NCI-H2227 (cell line): ENCODE results near the gene CENPU.
"Not testable (repeated sequence)": the region's sequence is repeated elsewhere in the genome, so short reads cannot be mapped to it uniquely, and the experiment has no call there.

Experiments
- DNase-seq: peaks from one replicate; lab custom pipeline; 2025; ENCODE audit not compliant: unreplicated experiment; lab: John Stamatoyannopoulos, UW

CENPU gene

DNA sequence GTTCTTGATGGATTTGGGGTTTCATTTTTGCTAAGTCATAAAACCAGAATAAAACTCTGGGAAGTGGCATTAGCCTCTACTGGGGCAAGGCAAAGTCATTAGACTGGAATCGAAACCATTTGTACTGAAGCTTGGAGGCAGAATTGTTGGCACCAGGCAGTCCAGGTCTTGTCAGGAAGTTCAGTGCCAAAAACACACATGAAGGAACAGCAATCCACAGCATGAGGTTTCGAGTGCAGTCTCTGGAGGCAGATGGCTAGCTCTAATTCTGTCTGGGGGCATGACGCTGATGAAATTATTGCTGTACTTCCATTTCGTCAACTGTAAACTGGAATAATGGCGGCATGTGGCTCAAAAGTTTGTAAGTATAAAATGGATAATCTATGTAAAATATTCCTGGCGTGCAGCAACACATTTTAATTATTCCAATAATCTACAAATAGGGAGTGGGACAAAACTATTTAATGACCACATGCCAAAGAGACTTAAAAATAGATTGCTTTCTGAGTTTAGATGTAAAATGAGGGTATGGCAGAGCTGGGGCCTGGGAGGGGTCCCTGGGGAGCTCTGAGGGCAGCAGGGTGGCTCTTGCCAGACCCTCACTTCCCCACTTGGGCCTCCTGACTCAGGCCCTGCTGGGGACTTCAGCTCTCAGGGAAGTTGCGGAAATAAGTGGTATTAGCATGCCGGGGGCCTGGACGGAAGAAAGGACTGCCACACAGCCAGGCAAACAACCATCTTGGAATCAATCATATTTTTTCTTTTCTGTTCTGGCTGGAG, 18.8 kb upstream of the CENPU start:
- DNase-seq, result no peak

GRCh38 chr4:184751585-184751956, 17.7 kb upstream of the CENPU start:
- no peak for DNase-seq

- DNase-seq, result no peak
Observed at GRCh38 chr4:184750926-184751584, 17.2 kb upstream of the CENPU start.

- DNase-seq, result no peak
Observed at GRCh38 chr4:184748251-184748652, 14.4 kb upstream of the CENPU start.

GRCh38 chr4:184747034-184747830, 13.3 kb upstream of the CENPU start:
- no peak for DNase-seq

DNA sequence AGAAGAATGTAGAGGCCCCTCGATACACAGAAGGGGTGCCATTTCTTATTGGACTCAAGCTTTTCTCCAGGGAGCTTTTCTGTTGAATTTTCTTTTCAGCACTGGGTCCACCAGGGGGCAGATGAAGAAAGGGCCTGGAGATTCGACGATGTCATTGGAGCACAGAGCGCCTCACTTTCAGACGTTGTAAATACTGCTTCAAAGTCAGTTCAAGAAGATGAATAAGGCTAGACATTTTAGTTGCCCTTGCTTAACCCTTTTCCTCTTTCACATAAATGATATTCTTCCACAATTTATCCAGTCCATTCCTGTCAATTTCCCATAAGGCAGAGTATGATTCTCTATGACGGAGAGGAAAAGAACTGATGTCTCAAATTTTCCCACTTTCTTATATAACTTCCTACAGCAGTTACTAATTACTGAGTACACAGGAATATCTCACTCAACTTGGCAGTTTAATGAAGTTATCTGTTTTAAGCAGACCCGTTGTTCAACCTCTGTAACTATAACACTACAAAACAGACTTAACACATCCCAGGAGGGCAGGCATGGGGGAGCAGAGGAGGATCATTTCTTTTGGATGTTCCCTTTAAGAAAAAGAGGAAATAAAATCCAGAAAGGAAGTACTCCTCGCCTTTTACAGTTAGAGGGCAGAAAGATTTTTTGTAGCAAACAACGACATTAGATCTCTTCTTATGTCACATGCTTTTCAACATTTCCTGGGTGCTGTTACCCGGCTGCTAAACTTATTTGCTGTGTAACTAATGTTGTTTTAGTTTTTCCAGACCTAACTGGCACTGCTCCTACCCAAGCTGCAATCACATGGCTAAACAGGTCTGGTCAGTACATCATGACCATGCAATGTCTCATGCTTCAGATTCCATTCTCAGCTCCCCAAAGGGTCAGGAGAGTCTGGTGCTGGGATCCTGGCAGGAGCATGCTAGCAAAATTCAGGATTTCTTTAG, 12.2 kb upstream of the CENPU start:
- peak; percentile 68 for DNase-seq

DNA sequence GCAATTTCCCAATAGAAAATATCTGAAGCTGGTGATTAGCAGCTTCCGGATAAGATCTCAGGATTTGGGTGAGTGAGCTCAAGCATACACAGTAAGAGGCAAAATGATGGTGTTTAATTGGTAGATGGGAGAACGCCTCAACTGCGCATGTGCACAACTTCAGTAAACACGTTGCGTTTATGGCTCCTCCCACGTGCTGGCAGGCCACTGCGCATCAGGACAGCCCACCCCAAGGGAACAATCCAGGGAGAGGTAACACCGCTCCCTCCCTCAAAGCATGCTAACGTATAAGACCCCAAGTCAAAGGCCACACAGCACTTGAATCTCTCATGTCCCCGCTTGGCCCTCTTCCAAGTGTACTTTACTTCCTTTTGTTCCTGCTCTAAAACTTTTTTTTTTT, 10.3 kb upstream of the CENPU start:
- no peak for DNase-seq

DNA sequence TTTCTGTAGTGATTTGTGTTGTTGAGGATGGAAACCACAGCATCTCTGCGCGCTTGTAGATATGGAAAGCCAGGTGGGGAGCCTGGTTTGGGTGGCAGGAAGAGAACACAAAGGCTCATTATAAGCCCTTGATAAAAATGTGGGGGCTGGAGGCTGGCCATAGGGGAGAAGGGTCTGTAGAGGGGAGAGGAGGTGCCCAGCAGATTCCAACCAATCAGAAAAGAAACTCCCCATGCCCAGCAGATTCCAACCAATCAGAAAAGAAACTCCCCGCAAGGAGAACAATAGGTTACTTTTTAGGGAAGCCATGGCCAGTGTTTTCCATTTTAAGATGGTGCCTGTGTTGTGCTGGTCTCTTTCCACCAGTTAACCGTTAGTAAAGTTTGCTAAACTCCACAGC, 9.8 kb upstream of the CENPU start:
- DNase-seq, result no peak

DNA sequence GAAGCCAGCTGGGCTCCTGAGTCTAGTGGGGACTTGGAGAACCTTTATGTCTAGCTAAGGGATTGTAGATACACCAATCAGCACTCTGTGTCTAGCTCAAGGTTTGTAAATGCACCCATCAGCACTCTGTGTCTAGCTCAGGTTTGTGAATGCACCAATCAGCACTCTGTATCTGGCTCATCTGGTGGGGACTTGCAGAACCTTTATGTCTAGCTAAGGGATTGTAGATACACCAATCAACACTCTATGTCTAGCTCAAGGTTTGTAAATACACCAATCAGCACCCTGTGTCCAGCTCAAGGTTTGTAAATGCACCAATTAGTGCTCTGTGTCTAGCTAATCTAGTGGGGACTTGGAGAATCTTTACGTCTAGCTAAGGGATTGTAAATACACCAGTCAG, 7.8 kb upstream of the CENPU start:
- not testable (repeated sequence) for DNase-seq

DNA sequence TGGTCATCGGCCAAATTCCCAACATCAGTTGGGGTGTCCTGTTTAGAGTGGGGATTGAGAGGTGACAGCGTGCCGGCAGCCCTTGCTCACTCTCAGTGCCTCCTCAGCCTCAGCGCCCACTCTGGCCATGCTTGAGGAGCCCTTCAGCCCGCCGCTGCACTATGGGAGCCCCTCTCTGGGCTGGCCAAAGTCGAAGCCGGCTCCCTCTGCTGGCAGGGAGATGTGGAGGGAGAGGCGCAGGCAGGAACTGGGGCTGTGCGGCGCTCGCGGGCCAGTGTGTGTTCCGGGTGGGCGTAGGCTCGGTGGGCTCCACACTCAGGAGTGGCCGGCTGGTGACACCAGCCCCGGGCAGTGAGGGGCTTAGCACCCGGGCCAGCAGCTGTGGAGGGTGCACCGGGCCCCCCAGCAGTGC, 7.1 kb upstream of the CENPU start:
- no peak for DNase-seq

GRCh38 chr4:184739575-184739974, 5.7 kb upstream of the CENPU start:
- DNase-seq, result not testable (repeated sequence)

- DNase-seq, result no peak
Observed at GRCh38 chr4:184734758-184735157, 862 bp upstream of the CENPU start.

GRCh38 chr4:184732126-184732525, 1.8 kb downstream of the CENPU start:
- DNase-seq, result no peak

DNA sequence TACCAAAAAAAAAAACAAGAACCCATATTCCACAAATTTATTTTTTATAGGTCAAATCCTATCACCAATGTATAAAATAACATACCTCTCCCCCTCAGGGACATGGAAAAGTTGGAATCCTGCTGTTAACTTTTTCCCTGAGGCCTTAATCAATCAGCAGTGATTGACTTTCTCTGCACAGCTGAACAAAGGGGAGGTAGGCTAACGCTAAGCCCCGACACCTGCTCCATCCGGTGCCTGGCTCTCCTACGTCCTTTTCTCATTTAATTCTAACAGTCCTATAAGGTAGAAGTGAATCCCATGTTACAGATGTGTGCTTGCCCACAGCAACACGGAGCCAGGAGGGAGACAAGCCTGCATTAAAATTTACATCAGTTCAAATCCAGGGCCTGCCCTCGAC, 2.8 kb downstream of the CENPU start:
- DNase-seq, result no peak

GRCh38 chr4:184729946-184730345, 4.0 kb downstream of the CENPU start:
- DNase-seq, result no peak

DNA sequence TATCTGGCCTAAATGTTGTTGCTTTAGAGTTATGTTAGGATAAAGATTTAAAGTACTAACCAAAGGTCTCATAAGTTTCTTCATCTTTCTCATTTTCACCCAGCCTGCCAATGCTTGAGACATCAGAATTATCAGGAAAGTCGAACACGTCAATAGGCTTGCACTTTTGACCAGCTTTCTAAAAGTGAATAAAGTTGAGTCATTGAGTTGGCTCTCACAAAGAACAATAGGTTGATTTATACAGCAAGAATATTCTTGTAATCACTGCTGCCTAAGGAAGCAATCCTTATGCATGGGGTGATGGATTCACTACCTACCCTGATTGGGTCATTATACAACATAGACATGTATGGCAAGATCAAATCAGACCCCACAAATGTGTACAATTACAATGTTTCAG, 5.0 kb downstream of the CENPU start:
- no peak for DNase-seq

DNA sequence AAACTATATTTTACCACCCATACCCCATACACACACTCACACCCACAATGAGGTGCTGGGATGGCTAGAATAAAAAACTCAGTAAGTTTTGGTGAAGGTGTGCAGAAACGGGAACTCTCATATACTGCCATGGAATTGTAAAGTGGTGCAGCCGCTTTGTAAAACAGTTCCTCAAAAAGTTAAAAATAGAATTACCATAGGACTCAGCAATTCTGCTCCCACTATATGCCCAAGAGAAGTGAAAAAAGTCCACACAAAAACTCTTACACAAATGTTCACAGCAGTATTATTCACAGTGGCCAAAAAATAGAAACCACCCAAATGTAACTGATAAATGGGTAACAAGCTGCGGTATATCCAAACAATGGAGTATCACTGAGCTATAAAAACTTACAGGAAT, 6.5 kb downstream of the CENPU start:
- DNase-seq, result no peak

DNA sequence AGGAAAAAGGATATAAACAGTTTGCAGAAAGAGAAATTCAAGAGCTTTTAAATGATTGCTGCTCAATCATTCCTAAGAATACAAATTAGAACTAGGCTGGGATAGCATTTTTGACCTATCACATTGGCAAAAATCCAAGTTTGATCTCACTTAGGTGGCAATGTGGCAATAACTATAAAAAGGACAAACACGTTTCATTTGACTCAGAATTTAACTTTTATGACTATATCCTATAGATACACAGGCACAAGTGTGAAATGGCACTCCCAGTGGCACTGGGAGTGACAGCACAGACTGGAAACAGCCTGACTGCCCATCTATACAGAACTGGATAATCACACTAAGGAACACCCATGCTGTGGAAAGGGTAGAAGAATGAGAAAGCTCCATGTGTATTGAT, 11.1 kb downstream of the CENPU start:
- DNase-seq, result no peak

DNA sequence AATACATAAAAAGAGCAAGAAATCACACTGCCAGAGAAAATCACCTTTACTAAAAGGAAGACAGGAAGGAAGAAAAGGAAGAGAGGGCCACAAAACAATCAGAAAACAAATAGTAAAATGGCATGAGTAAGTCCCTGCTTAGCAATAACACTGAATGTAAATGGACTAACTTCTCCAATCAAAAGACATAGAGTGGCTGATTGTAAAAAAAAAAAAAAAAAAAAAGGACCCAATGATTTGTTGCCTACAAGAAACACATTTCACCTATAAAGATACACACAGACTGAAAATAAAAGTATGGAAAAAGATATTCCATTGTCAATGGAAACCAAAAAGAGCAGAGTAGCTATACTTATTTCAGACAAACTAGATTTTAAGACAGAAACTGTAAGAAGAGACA, 12.6 kb downstream of the CENPU start:
- DNase-seq, result no peak

DNA sequence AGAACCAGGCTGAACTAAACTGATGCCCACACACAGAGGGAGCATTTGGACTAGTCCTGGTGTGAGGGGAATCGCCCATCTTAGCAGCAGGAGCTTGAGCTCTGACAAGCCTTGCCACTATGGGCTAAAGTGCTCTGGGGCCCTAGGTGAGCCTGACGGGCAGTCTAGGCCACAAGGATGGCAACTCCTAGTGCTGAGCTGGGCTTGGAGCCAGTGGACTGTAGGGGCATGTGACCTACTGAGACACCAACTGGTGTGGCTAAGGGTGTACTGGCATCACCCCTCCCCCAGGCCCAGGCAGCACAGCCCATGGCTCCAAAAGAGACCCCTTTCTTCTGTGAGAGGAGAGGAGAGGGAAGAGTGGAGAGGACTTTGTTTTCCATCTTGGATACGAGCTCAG, 14.5 kb downstream of the CENPU start:
- DNase-seq, result no peak

DNA sequence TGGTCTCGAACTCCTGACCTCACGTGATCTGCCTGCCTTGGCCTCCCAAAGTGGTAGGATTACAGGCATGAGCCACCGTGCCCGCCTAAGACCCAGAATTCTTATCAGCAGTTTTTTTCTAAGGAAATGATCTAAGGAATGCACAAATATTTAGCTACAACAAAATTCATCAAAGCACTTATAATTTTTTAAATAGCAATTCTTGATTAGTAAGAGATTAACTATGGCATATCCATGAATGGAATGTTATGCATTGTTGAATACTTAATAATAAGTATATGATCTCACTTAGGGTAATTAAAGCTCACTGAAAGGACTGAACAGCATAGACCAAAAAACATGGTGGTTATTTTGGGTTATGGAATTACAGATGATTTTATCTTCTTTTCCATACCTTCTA, 18.4 kb downstream of the CENPU start:
- DNase-seq, result no peak
